Smooth muscle cell (in vitro differentiated cells): Measurements from ENCODE around the gene BSN. TPM values are rescaled to one million over a fixed set of nuclear protein-coding genes. Genes with fewer than 3 reads are reported as not detected.

Experiments
- DNase-seq: peaks from one replicate; lab custom pipeline; 2025; ENCODE audit not compliant: unreplicated experiment; lab: John Stamatoyannopoulos, UW
- H2AFZ ChIP-seq: fragments of 200-600 bp; sonication (generic); 2 replicates; pipeline ENCODE4 v1.6.0; 2016; ENCODE audit warnings: antibody characterized with exemption, low read depth, mild to moderate bottlenecking
- H3F3A ChIP-seq: fragments of 200-600 bp; sonication (generic); 2 replicates; pipeline ENCODE4 v1.6.0; 2017; ENCODE audit warnings: antibody characterized with exemption, low read depth
- H3K27ac ChIP-seq: fragments of 200-600 bp; sonication (generic); 2 replicates; pipeline ENCODE4 v1.5.1; 2016; ENCODE audit warnings: low read depth, mild to moderate bottlenecking
- H3K27me3 ChIP-seq: fragments of 200-600 bp; sonication (generic); 2 replicates; pipeline ENCODE4 v1.6.1; 2016; ENCODE audit warnings: low read depth, mild to moderate bottlenecking
- H3K36me3 ChIP-seq: fragments of 200-600 bp; sonication (generic); 2 replicates; pipeline ENCODE4 v1.5.1; 2016; ENCODE audit warnings: low read depth
- H3K4me1 ChIP-seq: fragments of 200-600 bp; sonication (generic); 2 replicates; pipeline ENCODE4 v1.5.1; 2016; ENCODE audit warnings: low read depth
- H3K4me2 ChIP-seq: fragments of 200-600 bp; sonication (generic); 2 replicates; pipeline ENCODE4 v1.6.0; 2016; ENCODE audit warnings: mild to moderate bottlenecking
- H3K4me3 ChIP-seq: fragments of 200-600 bp; sonication (generic); 2 replicates; pipeline ENCODE4 v1.5.1; 2016; ENCODE audit warnings: mild to moderate bottlenecking
- H3K79me2 ChIP-seq: fragments of 200-600 bp; sonication (generic); 2 replicates; pipeline ENCODE4 v1.6.0; 2016; ENCODE audit warnings: low read depth, mild to moderate bottlenecking
- H3K9ac ChIP-seq: fragments of 200-600 bp; sonication (generic); 2 replicates; pipeline ENCODE4 v1.6.0; 2016; ENCODE audit warnings: low read depth
- H3K9me3 ChIP-seq: fragments of 200-600 bp; sonication (generic); replicated peaks from 2 replicates; pipeline ENCODE4 v1.5.1; 2016; ENCODE audit warnings: low read depth
- H4K20me1 ChIP-seq: fragments of 200-600 bp; sonication (generic); 2 replicates; pipeline ENCODE4 v1.6.0; 2016; ENCODE audit warnings: low read depth
- CTCF ChIP-seq: fragments of 200-600 bp; sonication (generic); IDR thresholded peaks from 2 replicates; pipeline ENCODE4 v1.5.1; 2017; ENCODE audit warnings: borderline replicate concordance, mild to moderate bottlenecking, antibody characterized with exemption; ENCODE audit not compliant: insufficient read depth, poor library complexity, severe bottlenecking
- WGBS: methylation state at CpG from one replicate; pipeline ENCODE4 v1.1.7; 2016; ENCODE audit warnings: low lambda C conversion rate; 5-methylcytosine and 5-hydroxymethylcytosine counted together
- polyA plus RNA-seq: library from polyadenylated mRNA; unstranded; fragments of >200 nt; fragmentation: Nextera tagmentation; extraction: Ambion mirVana; gene quantifications from 2 replicates; pipeline ENCODE4 v1.2.1, GENCODE V29; 2016
- total RNA-seq: library from RNA; depleted of rRNA; stranded (reverse); fragments of >200 nt; gene quantifications from 2 replicates; pipeline ENCODE4 v1.2.3, GENCODE V29; 2014

BSN gene
- total and polyA plus RNA-seq, 2 experiments from 2014 or later = under 0.01 to 0.07 TPM

- H2AFZ ChIP-seq = no peak overlapping the region
- TF ChIP-seq CTCF = no peak
- no peak overlapping the region for H3K4me3 ChIP-seq
- no peak overlapping the region for H3K27ac ChIP-seq
- H3K79me2 ChIP-seq = peaks cover 9% of the 10 kb centered on the region
- H3K9me3 ChIP-seq = no peaks in the 10 kb centered on the region
- no peak overlapping the region for H3K4me2 ChIP-seq
- no peaks in the 10 kb centered on the region for H3K36me3 ChIP-seq
- no peak for DNase-seq
- peaks cover 4% of the 10 kb centered on the region for H3K4me1 ChIP-seq
- H3K9ac ChIP-seq = no peak overlapping the region
- H4K20me1 ChIP-seq = peaks cover 6% of the 10 kb centered on the region
- H3K27me3 ChIP-seq = no peaks in the 10 kb centered on the region
- H3F3A ChIP-seq = no peaks in the 10 kb centered on the region
These were observed 24.7 kb upstream of the BSN start for GRCh38 chr3:49529567-49529966.

DNA sequence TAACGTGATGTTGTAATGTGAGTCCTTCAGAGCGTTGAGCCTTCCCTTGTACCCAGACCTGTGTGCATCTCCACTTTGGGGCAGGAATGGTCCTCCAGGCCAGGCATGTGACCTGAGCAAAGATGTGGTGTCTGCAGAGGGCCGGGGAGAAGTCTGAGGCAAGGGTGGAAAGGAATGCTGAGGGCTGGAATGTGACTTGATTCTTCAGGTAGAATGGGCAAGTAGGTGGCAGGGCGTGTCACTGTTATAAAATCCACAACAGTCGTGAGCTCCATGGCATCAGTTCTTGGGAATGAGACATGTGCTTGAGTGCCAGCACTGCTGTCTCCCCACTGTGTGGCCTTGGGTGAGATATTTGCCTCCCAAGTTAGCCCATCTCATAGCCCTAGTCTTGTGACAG is 24.0 kb upstream of the BSN start:
- H3K79me2 ChIP-seq = peaks cover 9% of the 10 kb centered on the region
- peaks cover 5% of the 10 kb centered on the region for H4K20me1 ChIP-seq
- no peak overlapping the region for H3K9ac ChIP-seq
- no peak for DNase-seq
- H3F3A ChIP-seq = no peaks in the 10 kb centered on the region
- H3K27ac ChIP-seq = no peak overlapping the region
- H3K4me1 ChIP-seq = peaks cover 6% of the 10 kb centered on the region
- 91% methylated on average over 5 of the region's 5 CpGs for WGBS
- no peak overlapping the region for H3K4me2 ChIP-seq
- H3K4me3 ChIP-seq = no peak overlapping the region
- no peaks in the 10 kb centered on the region for H3K9me3 ChIP-seq
- no peak overlapping the region for H2AFZ ChIP-seq
- H3K36me3 ChIP-seq = no peaks in the 10 kb centered on the region
- no peak for TF ChIP-seq CTCF
- H3K27me3 ChIP-seq = no peaks in the 10 kb centered on the region

DNA sequence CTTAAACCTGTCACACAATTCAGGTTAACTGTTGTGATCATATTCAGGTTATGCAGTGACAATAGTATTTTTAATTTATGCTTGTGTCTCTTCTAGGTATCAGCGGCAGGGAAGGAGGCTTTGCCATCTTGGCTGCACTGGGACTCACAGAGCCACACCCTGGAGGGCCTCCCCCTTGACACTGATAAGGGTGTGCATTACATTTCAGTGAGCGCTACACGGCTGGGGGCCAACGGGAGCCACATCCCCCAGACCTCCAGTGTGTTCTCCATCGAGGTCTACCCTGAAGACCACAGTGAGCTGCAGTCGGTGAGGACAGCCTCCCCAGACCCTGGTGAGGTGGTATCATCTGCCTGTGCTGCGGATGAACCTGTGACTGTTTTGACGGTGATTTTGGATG is 23.6 kb upstream of the BSN start:
- Histone ChIP-seq H3K36me3 (no peaks in the 10 kb centered on the region), H3K4me2 (no peak overlapping the region), H3K9ac (no peak overlapping the region), H3K4me3 (no peak overlapping the region), H2AFZ (no peak overlapping the region), H4K20me1 (peaks cover 5% of the 10 kb centered on the region), H3K27ac (no peak overlapping the region), H3K79me2 (peaks cover 9% of the 10 kb centered on the region), H3F3A (no peaks in the 10 kb centered on the region), H3K27me3 (no peaks in the 10 kb centered on the region), H3K9me3 (no peaks in the 10 kb centered on the region), H3K4me1 (peaks cover 6% of the 10 kb centered on the region)
- DNase-seq = no peak
- 97% methylated on average over 8 of the region's 8 CpGs for WGBS
- no peak for TF ChIP-seq CTCF

GRCh38 chr3:49531218-49531617 is 23.1 kb upstream of the BSN start:
- DNase-seq = no peak
- no peaks in the 10 kb centered on the region for H3K36me3 ChIP-seq
- TF ChIP-seq CTCF = no peak
- H4K20me1 ChIP-seq = peaks cover 5% of the 10 kb centered on the region
- no peaks in the 10 kb centered on the region for H3K9me3 ChIP-seq
- H3F3A ChIP-seq = no peaks in the 10 kb centered on the region
- H3K4me3 ChIP-seq = no peak overlapping the region
- H3K4me2 ChIP-seq = no peak overlapping the region
- no peak overlapping the region for H3K27ac ChIP-seq
- 100% methylated on average over 10 of the region's 10 CpGs for WGBS
- H3K79me2 ChIP-seq = peaks cover 5% of the 10 kb centered on the region
- peaks cover 6% of the 10 kb centered on the region for H3K4me1 ChIP-seq
- no peaks in the 10 kb centered on the region for H3K27me3 ChIP-seq
- no peak overlapping the region for H2AFZ ChIP-seq
- no peak overlapping the region for H3K9ac ChIP-seq
